ENCODE measurements around the gene SCYL1.

Gene SCYL1

DNA sequence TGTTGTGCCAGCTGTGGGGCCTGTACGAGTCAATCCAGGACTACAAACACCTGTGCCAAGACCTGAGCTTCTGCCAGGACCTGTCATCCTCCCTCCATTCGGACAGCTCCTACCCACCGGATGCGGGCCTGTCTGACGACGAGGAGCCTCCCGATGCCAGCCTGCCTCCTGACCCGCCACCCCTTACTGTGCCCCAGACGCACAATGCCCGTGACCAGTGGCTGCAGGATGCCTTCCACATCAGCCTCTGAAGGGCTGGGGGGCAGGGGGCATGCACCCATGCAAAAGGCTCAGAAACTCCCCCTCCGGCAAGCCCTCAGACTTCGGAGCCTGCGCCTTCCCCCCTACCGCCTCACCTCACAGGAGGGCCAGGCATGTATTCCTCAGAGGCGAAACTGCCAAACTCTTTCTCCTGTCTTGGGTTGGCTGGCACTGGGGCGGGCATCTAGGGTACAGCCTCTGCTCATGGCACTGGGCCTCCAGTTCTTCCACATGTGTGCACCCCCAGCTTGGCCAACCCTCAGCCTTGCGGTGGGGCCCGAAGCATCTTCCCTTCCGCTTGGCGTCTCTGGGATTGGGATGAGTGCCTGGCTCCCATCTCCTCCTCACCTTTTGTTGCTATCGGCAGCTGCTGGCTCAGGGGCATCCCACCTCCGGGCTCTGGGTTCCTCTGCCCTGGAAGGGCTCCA, 48.7 kb downstream of the SCYL1 start:
- Histone ChIP-seq H3F3A (ENCODE audit: insufficient read depth, low read length) (peaks cover 53% of the 10 kb centered on the region), H3K36me3 (replicated peaks; ENCODE audit: insufficient read depth, low read length) (no peaks in the 10 kb centered on the region), H2AFZ (ENCODE audit: low read length) (no peak overlapping the region), H3K4me1 (ENCODE audit: low read length) (peaks cover 35% of the 10 kb centered on the region), H4K20me1 (ENCODE audit: insufficient read depth, low read length) (no peaks in the 10 kb centered on the region), H3K79me2 (ENCODE audit: low read length) (peaks cover 73% of the 10 kb centered on the region), H3K27ac (ENCODE audit: low read length) (peak overlapping the region; percentile 83), H3K9me2 (replicated peaks; ENCODE audit: insufficient read depth, low read length) (no peaks in the 10 kb centered on the region), H3K9me3 (replicated peaks; ENCODE audit: insufficient read depth, low read length) (no peaks in the 10 kb centered on the region), H3K27me3 (replicated peaks; ENCODE audit: insufficient read depth, low read length) (no peaks in the 10 kb centered on the region), H3K4me3 (ENCODE audit: low read length) (peak overlapping the region; percentile 69), H3K4me2 (ENCODE audit: low read depth, low read length) (peak overlapping the region; percentile 89), H3K9ac (ENCODE audit: low read length) (peak overlapping the region; percentile 61)
- DNase-seq, result peak; percentile 29
- TF ChIP-seq, protein P1, sequence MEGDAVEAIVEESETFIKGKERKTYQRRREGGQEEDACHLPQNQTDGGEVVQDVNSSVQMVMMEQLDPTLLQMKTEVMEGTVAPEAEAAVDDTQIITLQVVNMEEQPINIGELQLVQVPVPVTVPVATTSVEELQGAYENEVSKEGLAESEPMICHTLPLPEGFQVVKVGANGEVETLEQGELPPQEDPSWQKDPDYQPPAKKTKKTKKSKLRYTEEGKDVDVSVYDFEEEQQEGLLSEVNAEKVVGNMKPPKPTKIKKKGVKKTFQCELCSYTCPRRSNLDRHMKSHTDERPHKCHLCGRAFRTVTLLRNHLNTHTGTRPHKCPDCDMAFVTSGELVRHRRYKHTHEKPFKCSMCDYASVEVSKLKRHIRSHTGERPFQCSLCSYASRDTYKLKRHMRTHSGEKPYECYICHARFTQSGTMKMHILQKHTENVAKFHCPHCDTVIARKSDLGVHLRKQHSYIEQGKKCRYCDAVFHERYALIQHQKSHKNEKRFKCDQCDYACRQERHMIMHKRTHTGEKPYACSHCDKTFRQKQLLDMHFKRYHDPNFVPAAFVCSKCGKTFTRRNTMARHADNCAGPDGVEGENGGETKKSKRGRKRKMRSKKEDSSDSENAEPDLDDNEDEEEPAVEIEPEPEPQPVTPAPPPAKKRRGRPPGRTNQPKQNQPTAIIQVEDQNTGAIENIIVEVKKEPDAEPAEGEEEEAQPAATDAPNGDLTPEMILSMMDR (IDR thresholded peaks at IDR 0.05; ENCODE audit: low read length), result no peak
- TF ChIP-seq EZH2phosphoT487 (IDR thresholded peaks at IDR 0.05; ENCODE audit: low read length) (no peak), EZH2 (optimal IDR thresholded peaks at IDR 0.05; ENCODE audit: low read depth, low read length) (no peak)

DNA sequence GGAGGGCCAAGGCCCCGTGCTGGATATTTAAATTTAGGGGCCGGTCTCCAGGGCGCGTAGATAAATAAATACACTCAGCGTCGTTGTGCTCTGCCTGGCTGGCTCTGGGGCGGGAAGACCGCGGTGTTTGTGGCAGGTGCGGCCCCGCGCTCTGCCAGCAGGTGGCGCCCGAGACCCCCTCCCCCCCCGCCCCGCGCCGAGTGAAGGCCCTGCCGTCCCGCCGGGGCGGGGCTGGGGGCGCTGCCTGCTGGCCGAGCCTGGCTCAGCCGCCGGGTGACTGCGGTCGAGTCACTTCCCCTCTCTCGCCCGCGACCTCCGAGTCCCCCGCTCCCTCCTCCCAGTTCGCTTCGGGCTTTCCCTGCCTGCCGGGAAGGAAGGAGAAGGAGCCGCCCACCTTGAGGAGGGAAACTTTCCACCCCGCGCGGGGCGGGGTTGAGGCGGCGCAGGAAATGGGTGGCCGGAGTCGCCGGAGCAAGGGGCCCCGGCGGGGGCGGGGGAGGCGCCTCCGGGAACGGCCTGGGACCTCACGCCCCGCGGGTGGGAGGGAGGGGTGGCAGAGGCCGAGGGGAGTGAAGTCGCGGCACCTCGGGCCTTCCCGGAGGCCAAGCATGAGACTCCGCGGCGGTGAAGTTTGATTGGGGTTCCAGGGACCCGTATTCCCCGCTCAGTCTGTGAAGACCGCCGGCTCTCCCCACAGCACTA, 49.4 kb downstream of the SCYL1 start:
- H3F3A ChIP-seq (ENCODE audit: insufficient read depth, low read length), result peaks cover 49% of the 10 kb centered on the region
- peak overlapping the region; percentile 75 for H3K9ac ChIP-seq (ENCODE audit: low read length)
- peak overlapping the region; percentile 69 for H3K4me3 ChIP-seq (ENCODE audit: low read length)
- no peaks in the 10 kb centered on the region for H3K9me2 ChIP-seq (replicated peaks; ENCODE audit: insufficient read depth, low read length)
- no peak overlapping the region for H2AFZ ChIP-seq (ENCODE audit: low read length)
- H4K20me1 ChIP-seq (ENCODE audit: insufficient read depth, low read length), result no peaks in the 10 kb centered on the region
- H3K27me3 ChIP-seq (replicated peaks; ENCODE audit: insufficient read depth, low read length), result no peaks in the 10 kb centered on the region
- H3K79me2 ChIP-seq (ENCODE audit: low read length), result peaks cover 71% of the 10 kb centered on the region
- DNase-seq, result peak; percentile 94
- H3K9me3 ChIP-seq (replicated peaks; ENCODE audit: insufficient read depth, low read length), result no peaks in the 10 kb centered on the region
- TF ChIP-seq, protein P1 (IDR thresholded peaks at IDR 0.05; ENCODE audit: low read length), result peak; percentile 62
- no peak for TF ChIP-seq EZH2phosphoT487 (IDR thresholded peaks at IDR 0.05; ENCODE audit: low read length)
- H3K4me2 ChIP-seq (ENCODE audit: low read depth, low read length), result peak overlapping the region; percentile 89
- H3K4me1 ChIP-seq (ENCODE audit: low read length), result peaks cover 32% of the 10 kb centered on the region
- no peaks in the 10 kb centered on the region for H3K36me3 ChIP-seq (replicated peaks; ENCODE audit: insufficient read depth, low read length)
- peak overlapping the region; percentile 83 for H3K27ac ChIP-seq (ENCODE audit: low read length)

DNA sequence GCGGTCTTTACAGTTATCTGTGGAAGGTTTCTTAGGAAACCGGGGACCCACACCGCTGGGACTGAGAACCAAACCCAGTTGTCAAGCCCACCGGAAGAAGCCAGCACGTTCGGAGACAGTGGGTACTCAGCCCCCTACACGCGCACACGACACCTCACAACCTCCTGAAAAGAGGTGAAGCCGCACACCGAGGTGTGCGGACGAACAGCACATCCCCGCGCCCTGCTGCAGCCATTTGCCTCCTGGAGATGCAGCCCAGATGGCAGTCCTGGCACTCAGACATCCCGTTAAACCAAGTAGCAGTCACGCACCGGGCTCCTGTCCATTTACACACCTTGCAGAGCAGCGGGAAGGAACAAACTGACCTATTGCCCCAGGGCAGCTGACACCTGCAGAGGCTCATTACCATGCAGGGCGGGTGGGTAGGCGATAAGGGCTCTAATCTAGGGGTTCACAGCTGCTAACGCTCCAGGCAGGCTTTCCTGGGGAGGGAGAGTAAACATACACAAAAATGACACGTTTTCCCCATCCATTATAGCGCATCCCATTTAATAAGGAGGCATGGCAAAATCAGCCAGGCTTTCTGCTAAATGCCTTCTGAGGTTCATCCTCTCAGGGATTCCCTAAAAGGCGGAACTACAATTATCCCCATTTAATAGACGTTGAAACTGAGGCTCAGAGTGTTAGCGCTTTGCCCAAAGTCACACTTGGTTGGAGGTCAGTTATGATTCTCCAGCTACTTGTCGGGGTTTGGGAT, 50.1 kb downstream of the SCYL1 start:
- peaks cover 69% of the 10 kb centered on the region for H3K79me2 ChIP-seq (ENCODE audit: low read length)

More for the DNA sequence above, 50.1 kb downstream of the SCYL1 start:
- Histone ChIP-seq H3K4me1 (ENCODE audit: low read length) (peaks cover 32% of the 10 kb centered on the region), H3K27me3 (replicated peaks; ENCODE audit: insufficient read depth, low read length) (no peaks in the 10 kb centered on the region), H3K36me3 (replicated peaks; ENCODE audit: insufficient read depth, low read length) (no peaks in the 10 kb centered on the region), H4K20me1 (ENCODE audit: insufficient read depth, low read length) (no peaks in the 10 kb centered on the region), H3K27ac (ENCODE audit: low read length) (peak overlapping the region; percentile 83), H3K4me2 (ENCODE audit: low read depth, low read length) (peak overlapping the region; percentile 78), H3K4me3 (ENCODE audit: low read length) (peak overlapping the region; percentile 68), H3K9me3 (replicated peaks; ENCODE audit: insufficient read depth, low read length) (no peaks in the 10 kb centered on the region), H3K9me2 (replicated peaks; ENCODE audit: insufficient read depth, low read length) (no peaks in the 10 kb centered on the region), H2AFZ (ENCODE audit: low read length) (0 out of 2 replicates have a peak overlapping the region, but pooled peaks have one; percentile 55), H3K9ac (ENCODE audit: low read length) (peak overlapping the region; percentile 75), H3F3A (ENCODE audit: insufficient read depth, low read length) (peaks cover 42% of the 10 kb centered on the region)
- peak; percentile 68 for DNase-seq
- TF ChIP-seq, protein P1 (IDR thresholded peaks at IDR 0.05; ENCODE audit: low read length), result no peak
- TF ChIP-seq EZH2phosphoT487 (IDR thresholded peaks at IDR 0.05; ENCODE audit: low read length) (no peak), EZH2 (optimal IDR thresholded peaks at IDR 0.05; ENCODE audit: low read depth, low read length) (no peak)

All from MM.1S (cell line).